NCI-H2171 (cell line): ENCODE measurements around the gene SFRP2.

Experiments
- DNase-seq: peaks from one replicate; lab custom pipeline; 2025; lab: John Stamatoyannopoulos, UW

The SFRP2 gene

GRCh38 chr4:153794006-153794405 lies 5.1 kb upstream of the SFRP2 start:
- DNase-seq: no peak

DNA sequence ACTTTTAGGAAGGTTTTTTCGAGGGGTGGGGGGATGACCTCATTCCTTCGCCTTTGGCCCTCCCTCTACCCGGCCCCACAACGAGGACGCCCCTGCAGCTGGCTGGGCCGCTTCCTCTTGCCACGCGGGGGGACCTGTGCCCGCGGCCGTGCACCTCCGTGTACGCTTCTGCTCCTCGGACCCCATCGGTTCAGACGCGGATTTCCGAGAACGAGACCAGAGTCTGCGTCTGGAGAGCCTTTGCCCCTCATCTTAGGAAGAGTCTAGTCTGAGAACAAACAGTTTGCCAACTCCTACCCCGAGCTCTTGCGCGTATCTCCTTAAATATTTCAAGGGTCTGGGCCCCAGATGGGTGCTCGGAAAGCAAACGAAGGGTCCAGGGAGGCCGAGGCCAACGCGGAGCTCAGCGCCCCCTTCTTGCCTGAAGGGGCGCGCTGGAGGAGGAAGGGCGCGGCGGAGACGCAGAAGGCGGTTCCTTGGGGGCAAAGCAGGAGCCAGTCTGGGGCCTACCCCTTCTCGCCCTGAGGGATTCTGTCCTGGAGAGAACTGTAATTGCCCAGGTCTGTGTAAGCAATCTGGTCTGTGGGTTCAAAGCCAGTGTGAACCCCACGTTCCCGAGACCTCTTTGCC lies 3.9 kb upstream of the SFRP2 start:
- DNase-seq: no peak

GRCh38 chr4:153791746-153792617 lies 3.1 kb upstream of the SFRP2 start:
- DNase-seq: no peak

DNA sequence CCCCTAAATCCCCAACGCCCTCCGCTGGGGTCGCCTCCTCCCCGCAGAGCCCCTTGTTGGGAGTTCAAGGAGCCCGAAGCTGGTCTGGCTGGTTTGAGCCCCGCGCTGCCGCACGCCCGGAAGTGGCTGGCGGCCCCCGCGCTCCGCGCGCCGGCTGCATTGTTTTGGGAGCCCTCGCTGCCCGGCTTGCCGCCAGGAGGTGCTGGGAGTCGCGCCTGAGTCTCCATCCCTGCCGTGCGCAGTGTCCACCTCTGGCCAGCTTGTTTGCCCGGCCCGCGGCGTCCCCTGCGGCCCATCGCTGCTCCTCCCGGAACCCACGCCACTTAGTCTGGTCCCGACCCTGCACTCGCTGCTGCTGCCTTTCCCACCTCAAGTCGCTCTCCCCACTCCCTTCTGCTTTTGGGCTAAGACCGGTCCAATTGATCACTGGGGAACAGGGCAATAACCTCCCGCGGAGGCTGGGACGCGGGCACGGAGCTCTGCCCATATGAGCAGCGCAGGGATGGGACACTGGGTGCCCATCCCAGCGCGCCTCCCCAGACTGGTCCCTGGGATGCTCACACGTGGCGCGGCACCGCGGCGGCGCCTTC lies 2.2 kb upstream of the SFRP2 start:
- DNase-seq: no peak

- DNase-seq: no peak
Measured at GRCh38 chr4:153790500-153790865, 1.6 kb upstream of the SFRP2 start.

DNA sequence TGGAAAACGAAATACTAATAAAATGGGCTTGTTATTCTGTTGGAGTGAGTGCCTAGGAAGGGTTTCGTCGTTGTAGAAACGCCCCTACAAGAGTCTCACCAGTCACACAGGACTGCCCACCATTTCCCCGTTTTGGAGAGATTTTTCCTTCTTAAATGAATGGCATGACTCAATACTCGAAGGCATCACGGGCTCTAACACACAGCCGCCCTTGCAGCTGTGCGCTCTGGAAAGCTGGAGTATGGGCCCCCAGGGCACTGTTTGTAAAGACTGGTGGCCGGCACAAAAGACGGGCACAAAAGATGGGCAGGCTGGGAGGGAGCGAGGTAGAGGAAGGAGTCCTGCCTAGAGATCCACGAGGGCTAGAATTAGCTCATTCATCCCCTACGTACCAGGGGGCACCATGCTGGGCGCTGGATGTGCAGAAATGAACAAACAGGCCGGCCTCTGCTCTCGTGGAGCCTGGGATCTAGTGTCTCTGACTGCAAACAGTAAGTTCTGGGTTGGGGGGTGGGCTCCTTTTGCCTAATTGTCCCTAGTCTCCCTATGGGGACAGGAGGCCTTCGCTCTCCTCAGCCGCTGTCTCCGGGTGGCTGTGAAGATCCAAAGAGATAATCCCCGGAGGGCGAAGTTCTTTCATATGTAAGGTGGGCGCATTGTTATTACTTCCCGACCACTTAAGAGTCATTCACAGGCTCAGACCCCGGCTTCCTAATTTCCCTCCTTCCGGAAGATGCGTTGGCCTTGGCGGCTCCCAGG lies 1.0 kb upstream of the SFRP2 start:
- DNase-seq: no peak

- DNase-seq: no peak
Measured at GRCh38 chr4:153788051-153788412, 851 bp downstream of the SFRP2 start.

- DNase-seq: no peak
Measured at GRCh38 chr4:153787575-153787974, 1.3 kb downstream of the SFRP2 start.

DNA sequence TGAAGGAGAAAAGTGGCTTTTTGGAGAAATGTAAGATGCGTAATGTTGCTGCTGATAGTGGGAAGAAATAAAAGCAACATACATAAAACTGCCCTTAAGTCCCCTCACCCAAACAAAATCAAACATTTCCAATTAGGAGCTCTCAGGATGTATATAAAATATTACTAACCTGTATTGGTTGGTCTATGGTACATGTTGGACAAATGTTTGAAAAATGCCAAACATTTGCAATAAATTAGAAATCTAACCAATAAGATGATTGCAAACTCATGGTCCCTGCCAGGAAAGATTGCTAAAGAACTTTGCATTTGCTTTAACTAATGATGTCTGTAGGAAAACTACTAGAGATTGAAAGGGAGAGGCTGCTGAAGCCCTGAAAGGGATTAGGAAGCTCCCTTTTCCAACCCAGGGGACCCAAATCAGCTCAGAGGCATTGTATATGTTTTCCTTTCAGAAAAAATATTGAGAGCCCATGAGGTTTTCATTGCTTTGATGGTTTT lies 1.8 kb downstream of the SFRP2 start:
- no peak for DNase-seq

DNA sequence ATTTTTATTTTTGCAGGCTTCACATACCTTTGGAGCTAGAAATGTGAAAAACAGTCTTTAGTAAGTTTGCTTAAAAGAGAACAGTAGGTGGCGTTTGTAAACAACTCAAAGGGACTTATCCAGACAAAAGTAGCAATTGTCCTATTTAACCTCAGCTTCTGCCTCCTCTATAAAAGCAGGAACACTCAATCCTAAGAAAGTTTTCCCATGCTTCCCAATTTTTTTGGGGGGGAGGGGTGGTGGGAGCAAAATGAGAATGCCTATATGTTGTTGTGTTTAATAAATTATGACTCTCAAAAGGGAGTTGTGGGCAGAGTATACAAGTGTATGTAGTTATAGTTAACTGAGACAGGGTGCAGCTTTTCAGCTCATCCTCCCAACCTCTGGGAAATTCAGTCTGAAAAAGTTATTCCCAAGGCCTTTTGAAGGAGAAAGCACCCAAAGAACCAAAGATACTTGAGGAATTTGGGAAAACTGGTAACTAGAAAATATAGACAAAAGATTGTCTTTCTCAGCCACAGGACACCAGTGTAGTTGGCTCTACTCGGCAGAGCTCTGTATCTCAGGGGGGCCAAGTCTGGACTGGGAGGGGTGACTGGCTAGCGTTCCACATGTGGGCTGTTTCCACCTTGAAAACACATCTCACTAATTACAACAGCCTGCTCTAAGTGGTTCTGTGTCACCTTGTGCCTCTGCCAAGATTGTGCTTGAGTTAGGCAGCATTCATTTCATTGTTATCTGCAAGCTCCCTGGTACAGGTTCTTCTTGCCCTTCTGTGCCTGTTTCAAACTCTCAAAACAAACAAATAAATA lies 2.8 kb downstream of the SFRP2 start:
- no peak for DNase-seq

- DNase-seq: no peak
Measured at GRCh38 chr4:153784166-153784699, 4.7 kb downstream of the SFRP2 start.

GRCh38 chr4:153782581-153782980 lies 6.3 kb downstream of the SFRP2 start:
- no peak for DNase-seq

- no peak for DNase-seq
Measured at GRCh38 chr4:153781717-153782416, 7.0 kb downstream of the SFRP2 start.

DNA sequence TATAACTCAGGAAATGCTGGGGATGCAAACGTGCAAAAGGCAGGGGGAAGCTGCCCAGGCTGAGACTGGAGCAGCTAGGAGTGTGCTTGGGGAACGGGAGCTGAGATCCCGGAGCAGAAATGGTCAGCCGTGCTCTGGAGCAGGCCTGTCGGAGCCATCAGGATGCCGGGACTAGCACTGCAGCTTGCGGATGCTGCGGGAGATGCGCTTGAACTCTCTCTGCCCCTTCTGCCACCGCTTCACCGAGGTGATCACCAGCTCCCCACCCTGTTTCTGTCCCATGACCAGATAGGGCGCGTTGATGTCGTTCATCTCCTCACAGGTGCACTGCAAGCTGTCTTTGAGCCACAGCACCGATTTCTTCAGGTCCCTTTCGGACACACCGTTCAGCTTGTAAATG lies 7.6 kb downstream of the SFRP2 start:
- no peak for DNase-seq

DNA sequence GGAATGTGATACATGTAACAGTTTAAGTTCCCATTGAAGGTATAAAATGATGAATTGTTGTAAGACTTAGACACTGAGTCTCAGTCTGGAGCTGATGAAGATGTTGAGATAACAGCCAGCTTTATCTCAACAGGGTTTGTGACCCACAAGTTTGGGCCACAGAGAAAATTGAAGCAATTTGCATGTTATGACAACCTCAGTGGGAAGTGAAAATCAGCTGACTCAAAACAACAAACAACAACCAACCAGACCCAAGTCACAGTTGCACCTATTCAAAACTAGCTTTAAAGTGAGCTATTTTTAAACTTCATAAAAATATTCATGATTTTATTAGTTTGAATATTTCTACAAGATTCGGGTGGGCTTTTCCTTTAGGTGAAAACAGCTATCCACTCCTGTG lies 8.0 kb downstream of the SFRP2 start:
- DNase-seq: no peak

DNA sequence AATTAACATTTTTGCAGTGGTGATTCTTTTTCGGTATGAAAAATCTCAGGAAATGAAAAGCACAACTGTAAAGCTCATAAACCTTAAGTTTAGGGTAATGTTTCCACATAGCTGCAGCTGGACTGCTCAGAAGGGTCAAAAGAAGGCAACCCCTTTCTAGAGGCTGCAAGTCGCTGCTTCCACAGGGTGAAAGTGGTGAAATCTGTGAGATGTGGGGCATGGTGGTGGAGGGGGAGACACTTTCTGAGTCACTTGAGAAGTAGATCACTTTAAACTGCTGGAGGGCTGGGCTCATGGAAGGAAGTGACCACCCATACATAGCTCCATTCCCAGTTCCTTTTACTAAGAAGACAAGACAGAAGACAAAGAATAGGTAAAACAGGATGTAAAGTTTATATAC lies 8.7 kb downstream of the SFRP2 start:
- no peak for DNase-seq

DNA sequence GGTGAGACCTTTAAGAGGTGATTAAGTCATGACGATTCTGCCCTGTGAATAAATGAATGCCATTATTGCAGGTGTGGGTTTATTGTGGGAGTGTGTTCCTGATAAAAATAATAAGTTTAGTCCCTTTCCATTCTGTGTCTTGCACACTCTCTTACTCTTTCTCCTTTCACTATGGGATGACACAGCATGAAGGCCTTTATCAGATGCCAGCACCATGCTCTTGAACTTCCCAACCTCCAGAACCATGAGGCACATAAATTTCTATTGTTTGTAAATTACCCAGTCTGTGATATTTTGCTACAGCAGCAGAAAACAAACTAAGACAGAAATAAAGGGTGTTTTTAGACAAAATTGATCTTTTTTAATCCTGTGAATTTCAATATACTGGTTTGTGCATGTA lies 10.5 kb downstream of the SFRP2 start:
- no peak for DNase-seq

DNA sequence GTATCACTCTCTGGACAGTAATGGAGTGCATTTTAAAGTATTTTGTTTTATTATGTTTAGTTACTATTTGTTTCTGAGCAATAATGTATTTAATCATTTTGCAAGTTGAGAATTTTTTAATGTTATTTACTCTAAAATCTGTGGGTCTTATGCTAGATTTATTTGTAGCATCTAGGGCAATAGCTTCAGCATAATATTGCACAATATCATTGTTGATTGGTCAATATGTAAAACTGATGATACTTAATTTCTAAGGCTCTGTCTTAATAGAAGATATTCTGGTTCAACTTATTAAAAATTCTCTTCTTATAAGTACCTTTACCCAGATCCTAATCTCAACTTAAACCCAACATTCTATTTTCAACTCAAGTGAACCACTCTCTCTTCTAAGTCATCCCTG lies 11.5 kb downstream of the SFRP2 start:
- no peak for DNase-seq

GRCh38 chr4:153776601-153777000 lies 12.3 kb downstream of the SFRP2 start:
- no peak for DNase-seq

DNA sequence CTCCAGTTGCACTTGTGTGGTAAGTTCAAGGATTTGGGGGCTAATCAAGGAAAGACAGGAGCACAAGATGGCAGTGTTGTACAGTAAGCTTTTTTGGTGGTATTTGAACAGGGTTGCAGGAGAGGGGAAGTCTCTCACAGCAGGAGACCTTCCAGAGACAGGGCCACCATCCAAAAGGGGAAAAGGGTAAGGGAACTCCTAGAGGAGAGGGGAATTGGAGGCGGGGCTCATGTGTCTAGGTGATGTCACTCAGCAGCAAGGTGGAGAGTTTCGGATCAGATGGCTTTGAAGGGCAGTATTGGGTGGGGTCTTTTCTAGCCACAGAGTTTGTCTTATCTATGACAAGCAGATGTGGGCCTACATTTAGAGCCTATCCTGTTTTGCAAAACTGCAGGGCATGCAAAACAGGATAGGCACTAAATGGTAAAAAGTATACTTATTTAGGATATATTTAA lies 15.6 kb downstream of the SFRP2 start:
- no peak for DNase-seq

- DNase-seq: no peak
Measured at GRCh38 chr4:153771046-153771445, 17.8 kb downstream of the SFRP2 start.
